Mesodermal cell (in vitro differentiated cells): ENCODE measurements around the gene QPRT.
"Not testable (repeated sequence)": the region's sequence is repeated elsewhere in the genome, so short reads cannot be mapped to it uniquely, and the experiment has no call there.

Experiments
- H3K27ac ChIP-seq: 2 replicates; pipeline ENCODE4 v1.7.0; 2013; ENCODE audit warnings: mild to moderate bottlenecking, low read depth, low read length, moderate library complexity; ENCODE audit not compliant: severe bottlenecking
- H3K36me3 ChIP-seq: 2 replicates; pipeline ENCODE4 v1.7.1; 2013; ENCODE audit warnings: mild to moderate bottlenecking, low read length, moderate library complexity; ENCODE audit not compliant: control insufficient read depth, insufficient read depth
- H3K4me1 ChIP-seq: one replicate; pipeline ENCODE4 v1.7.1; 2013; ENCODE audit warnings: mild to moderate bottlenecking, low read length; ENCODE audit not compliant: insufficient read depth, control insufficient read depth, poor library complexity, severe bottlenecking
- H3K4me3 ChIP-seq: 2 replicates; pipeline ENCODE4 v1.7.0; 2013; ENCODE audit warnings: low read length, control low read depth, mild to moderate bottlenecking; ENCODE audit not compliant: insufficient read depth, poor library complexity, severe bottlenecking; ENCODE audit errors: extremely low read depth
- H3K9me3 ChIP-seq: 2 replicates; pipeline ENCODE4 v1.7.1; 2013; ENCODE audit warnings: mild to moderate bottlenecking, low read length, moderate library complexity; ENCODE audit not compliant: control insufficient read depth
- WGBS, 2 experiments: methylation state at CpG; one replicate each; pipeline ENCODE4 v1.1.5; 2013; ENCODE audit warnings: missing lambda C conversion rate in 2 of 2; ENCODE audit not compliant: insufficient coverage in 2 of 2; 5-methylcytosine and 5-hydroxymethylcytosine counted together

Gene QPRT

DNA sequence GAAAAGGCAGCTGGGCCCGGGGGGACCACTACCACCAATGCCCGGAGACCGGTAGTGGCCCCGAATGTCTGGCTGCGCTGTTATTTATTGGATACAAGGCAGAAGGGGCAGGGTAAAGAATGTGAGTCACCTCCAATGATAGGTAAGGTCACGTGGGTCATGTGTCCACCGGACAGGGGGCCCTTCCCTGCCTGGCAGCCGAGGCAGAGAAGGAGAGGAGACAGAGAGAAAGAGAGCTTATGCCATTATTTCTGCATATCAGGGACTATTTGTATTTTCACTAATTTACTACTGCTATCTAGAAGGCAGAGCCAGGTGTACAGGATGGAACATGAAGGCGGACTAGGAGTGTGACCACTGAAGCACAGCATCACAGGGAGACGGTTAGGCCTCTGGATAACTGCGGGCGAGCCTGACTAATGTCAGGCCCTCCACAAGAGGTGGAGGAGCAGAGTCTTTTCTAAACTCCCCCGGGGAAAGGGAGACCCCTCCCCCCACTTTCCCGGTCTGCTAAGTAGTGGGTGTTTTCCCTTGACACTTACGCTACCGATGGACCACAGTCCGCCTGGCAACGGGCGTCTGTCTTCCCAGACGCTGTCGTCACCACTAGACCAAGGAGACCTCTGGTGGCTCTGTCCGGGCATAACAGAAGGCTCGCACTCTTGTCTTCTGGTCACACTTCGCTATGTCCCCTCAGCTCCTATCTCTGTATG is 42.3 kb downstream of the QPRT start:
- 56 to 65% methylated on average over 7 to 10 of the region's 24 CpGs for WGBS, 2 experiments
- not testable (repeated sequence) for H3K36me3 ChIP-seq, H3K9me3 ChIP-seq, H3K27ac ChIP-seq, H3K4me3 ChIP-seq, H3K4me1 ChIP-seq

DNA sequence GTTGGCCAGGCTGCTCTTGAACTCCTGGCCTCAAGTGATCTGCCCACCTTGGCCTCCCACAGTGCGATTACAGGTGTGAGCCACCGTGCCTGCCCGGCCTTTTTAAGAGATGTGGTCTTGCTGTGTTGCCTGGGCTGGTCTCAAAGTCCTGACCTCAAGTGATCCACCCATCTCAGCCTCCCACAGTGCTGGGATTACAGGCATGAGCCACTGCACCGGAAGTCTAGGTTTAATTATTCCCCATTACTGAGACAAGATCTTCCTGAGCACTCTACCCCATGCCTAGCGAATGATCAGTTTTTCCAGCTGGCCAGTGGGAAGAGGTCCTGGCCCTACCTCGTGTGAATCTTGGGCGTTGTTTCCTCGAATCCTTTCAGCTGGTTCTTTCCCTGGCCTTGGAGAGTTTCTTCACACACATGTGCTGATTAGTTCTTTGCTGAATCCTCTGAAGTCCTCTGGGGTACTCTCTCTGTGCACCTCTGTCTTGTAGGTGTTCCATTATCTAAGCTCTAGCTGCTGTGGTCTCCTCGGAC is 47.9 kb downstream of the QPRT start:
- H3K36me3 ChIP-seq = no peaks in the 10 kb centered on the region
- no peak overlapping the region for H3K27ac ChIP-seq
- H3K4me1 ChIP-seq = peaks cover 3% of the 10 kb centered on the region
- no peaks in the 10 kb centered on the region for H3K9me3 ChIP-seq
- no peak overlapping the region for H3K4me3 ChIP-seq
- WGBS, 2 experiments = 83 to 94% methylated on average over 9 of the region's 9 CpGs

DNA sequence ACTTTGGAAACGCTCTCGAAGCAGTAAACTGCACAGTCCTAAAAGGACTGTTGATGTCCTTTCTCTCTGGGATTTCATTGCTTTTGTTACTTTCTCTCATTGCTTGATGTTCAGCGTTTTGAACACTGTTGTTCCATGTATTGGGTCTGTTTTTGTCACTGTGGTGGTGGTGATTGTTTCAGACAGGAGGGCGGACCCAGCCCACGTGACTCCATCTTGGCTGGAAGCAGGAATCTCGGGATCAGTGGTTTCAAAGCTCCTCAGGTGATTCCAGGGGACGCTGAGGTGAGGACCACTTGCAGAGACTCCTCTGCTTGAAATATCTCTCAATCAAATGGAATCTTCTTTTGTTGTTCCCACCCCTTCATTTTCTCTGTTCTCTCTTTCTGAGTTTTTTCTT is 48.5 kb downstream of the QPRT start:
- H3K9me3 ChIP-seq = no peaks in the 10 kb centered on the region
- WGBS, 2 experiments = 83 to 93% methylated on average over 6 to 7 of the region's 7 CpGs
- no peaks in the 10 kb centered on the region for H3K36me3 ChIP-seq

DNA sequence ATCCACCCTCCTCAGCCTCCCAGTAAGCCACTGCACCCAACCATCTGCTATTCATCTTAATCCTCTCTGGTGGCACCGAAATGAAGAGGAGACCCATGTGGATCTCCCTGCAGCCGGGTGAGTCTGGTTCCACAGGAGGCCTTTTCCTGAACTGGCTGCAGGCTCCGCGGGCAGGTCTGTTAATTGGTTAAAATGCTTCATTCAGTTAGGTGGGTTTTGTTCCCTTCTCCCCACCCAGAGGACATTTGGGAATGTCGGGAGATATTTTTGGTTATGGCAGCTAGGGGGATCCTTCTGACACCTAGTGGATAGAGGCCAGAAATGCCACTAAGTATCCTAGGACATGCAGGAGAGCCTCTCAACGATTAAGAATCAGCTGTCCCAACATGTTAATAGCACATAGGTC is 50.1 kb downstream of the QPRT start:
- peaks cover 3% of the 10 kb centered on the region for H3K4me1 ChIP-seq
- no peaks in the 10 kb centered on the region for H3K9me3 ChIP-seq
- H3K36me3 ChIP-seq = no peaks in the 10 kb centered on the region
- H3K4me3 ChIP-seq = no peak overlapping the region
- H3K27ac ChIP-seq = no peak overlapping the region
- 64 to 75% methylated on average over 1 to 6 of the region's 6 CpGs for WGBS, 2 experiments

More for the DNA sequence above, 48.5 kb downstream of the QPRT start:
- Histone ChIP-seq H3K4me3 (no peak overlapping the region), H3K27ac (no peak overlapping the region), H3K4me1 (peaks cover 3% of the 10 kb centered on the region)

DNA sequence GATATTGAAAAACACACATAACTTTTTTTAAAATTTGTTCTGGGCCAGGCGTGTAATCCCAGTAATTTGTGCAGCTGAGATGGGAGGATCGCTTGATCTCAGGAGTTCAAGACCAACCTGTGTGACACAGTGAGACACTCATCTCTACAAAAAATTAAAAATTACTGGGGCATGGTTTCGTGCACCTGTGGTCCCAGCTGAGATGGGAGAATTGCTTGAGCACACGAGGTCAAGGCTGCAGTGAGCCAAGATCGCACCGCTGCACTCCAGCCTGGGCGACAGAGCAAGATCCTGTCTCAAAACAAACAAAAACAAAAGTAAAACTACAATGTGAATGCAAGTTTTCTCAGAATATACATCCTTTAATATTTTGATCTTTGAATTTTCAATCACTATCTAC is 51.7 kb downstream of the QPRT start:
- peaks cover 3% of the 10 kb centered on the region for H3K4me1 ChIP-seq
- WGBS, 2 experiments = 90 to 93% methylated on average over 4 to 5 of the region's 7 CpGs
- no peak overlapping the region for H3K4me3 ChIP-seq
- H3K36me3 ChIP-seq = no peaks in the 10 kb centered on the region
- H3K9me3 ChIP-seq = no peaks in the 10 kb centered on the region
- no peak overlapping the region for H3K27ac ChIP-seq

DNA sequence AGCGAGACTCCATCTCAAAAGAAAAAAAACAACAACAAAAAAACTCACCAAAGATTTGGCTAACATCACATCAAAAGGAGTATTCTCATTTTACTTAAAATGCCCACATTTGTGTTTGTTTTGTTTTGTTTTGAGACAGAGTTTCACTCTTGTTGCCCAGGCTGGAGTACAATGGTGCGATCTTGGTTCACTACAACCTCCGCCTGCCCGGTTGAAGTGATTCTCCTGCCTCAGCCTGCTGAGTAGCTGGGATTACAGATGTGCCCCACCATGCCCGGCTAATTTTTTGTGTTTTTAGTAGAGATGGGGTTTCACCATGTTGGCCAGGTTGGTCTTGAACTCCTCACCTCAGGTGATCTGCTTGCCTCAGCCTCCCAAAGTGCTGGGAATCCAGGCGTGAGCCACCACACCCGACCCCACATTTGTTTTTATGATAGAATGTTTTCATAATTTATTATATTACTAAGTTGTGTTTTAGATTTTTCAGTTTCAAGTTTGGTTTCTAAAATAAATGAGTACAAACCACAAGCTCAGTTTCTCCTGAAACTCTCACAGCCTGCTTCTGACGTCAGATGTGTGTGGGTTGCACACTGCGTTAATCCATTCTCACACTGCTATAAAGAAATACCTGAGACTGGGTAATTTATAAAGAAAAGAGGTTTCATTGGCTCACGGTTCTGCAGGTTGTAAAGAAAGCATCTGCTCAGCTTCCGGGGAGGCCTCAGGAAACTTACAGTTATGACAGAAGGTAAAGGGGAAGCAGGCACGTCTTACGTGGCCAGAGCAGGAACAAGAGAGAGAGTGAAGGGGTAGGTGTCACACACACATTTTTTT is 53.0 kb downstream of the QPRT start:
- not testable (repeated sequence) for H3K36me3 ChIP-seq, H3K9me3 ChIP-seq, H3K4me3 ChIP-seq, H3K4me1 ChIP-seq, H3K27ac ChIP-seq
- WGBS, 2 experiments = 80 to 95% methylated on average over 2 to 6 of the region's 13 CpGs

DNA sequence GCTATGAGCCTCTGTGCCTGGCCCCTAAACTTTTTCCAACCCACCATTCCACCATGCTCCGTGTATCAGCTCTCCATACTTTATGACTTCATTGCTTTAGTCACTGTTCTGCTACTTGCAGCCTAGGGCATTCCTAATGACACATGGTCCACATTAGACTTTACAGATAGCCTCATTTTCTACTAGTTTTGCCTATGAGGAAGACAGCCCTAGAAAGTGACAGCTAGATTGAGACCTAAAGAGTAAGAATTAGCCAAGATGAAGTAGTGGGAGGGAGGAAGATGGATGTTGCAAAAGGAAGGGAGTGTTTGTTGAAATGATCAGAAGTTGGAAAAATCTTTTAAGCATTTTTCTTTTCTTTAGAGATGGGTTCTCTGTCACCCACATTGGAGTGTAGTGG is 55.8 kb downstream of the QPRT start:
- WGBS, 2 experiments = 100% methylated on average over 1 of the region's 1 CpG
- Histone ChIP-seq H3K4me3 (no peak overlapping the region), H3K9me3 (no peaks in the 10 kb centered on the region), H3K4me1 (no peaks in the 10 kb centered on the region), H3K36me3 (no peaks in the 10 kb centered on the region), H3K27ac (no peak overlapping the region)

DNA sequence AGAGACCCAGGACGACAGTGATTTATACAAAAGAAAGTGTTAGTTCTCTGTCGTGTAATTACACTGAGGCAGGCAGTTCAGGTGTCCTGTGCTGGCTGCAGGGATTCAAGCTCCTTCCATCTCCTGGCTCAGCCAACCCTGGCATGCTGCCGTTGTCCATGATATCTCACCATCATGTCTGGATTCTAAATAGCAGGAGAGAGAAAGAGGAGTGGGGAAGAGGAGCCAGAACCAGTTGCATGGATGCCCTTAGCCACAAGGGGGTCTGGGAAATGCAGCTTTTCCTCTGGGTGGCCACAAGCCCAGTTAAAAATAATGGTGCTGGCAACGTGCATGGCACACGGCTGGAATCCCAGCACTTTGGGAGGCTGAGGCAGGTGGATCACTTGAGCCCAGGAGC is 57.1 kb downstream of the QPRT start:
- Histone ChIP-seq H3K4me3 (no peak overlapping the region), H3K9me3 (no peaks in the 10 kb centered on the region), H3K27ac (no peak overlapping the region), H3K4me1 (no peaks in the 10 kb centered on the region), H3K36me3 (no peaks in the 10 kb centered on the region)
- 85 to 89% methylated on average over 4 to 5 of the region's 5 CpGs for WGBS, 2 experiments

DNA sequence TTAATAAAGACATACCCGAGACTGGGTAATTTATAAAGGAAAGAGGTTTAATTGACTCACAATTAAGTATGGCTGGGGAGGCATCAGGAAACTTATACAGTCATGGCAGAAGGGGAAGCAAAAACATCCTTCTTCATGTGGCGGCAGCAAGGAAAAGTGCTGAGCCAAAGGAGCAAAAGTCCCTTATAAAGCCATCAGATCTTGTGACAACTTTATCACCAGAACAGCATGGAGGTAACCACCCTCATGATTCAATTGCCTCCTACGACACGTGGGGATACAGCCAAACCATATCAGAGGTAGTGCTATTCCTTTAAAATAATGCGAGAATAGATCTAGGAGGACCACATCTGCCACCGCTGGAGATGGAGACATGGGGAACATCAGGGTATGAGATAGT is 57.8 kb downstream of the QPRT start:
- Histone ChIP-seq H3K4me1 (no peaks in the 10 kb centered on the region), H3K36me3 (no peaks in the 10 kb centered on the region), H3K4me3 (no peak overlapping the region), H3K9me3 (no peaks in the 10 kb centered on the region), H3K27ac (no peak overlapping the region)
- 96 to 98% methylated on average over 5 of the region's 6 CpGs for WGBS, 2 experiments

DNA sequence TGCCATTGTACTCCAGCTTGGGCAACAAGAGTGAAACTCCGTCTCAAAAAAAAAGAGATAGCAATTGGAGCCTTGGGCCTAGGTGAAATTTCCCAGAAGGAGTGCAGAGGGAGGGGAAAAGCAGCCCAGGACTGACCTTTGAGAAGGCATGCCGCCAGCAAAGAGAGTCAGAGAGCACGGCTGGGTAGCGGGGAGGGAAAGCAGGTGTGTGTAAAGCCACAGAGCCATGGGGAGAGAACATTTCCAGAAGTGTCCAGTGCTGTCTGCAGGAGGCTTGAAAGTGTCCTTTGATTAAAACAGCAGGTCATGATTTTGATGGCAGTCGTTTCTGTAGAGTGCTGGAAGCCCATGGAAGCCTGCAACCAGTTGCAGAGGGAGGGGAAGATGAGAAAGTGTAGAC is 58.7 kb downstream of the QPRT start:
- Histone ChIP-seq H3K4me3 (no peak overlapping the region), H3K36me3 (no peaks in the 10 kb centered on the region), H3K9me3 (no peaks in the 10 kb centered on the region), H3K27ac (no peak overlapping the region), H3K4me1 (no peaks in the 10 kb centered on the region)
- WGBS, 2 experiments = 91 to 94% methylated on average over 5 of the region's 5 CpGs

DNA sequence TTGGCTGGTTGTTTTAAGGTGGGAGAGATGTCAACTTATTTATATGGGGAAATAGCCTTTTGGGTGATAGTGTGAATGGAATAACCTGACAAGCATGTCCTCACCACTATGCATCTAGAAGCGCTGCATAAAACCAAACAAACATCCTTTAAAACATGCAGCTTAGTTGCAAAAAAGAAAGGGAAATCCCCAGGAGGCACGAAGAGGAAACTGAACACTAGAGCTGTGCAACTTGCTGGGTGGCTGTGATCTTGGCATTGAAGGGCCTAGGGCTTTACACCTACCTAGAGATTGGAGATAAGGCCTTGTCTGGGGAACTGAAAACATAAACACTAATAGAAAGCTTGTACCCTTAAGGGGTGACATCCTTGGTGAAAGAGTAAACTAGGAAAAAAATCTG is 59.5 kb downstream of the QPRT start:
- Histone ChIP-seq H3K9me3 (no peaks in the 10 kb centered on the region), H3K27ac (no peak overlapping the region), H3K4me3 (no peak overlapping the region), H3K36me3 (no peaks in the 10 kb centered on the region), H3K4me1 (no peaks in the 10 kb centered on the region)
- WGBS, 2 experiments = 90 to 100% methylated on average over 1 of the region's 2 CpGs
